GM12872 (cell line): Measurements from ENCODE around the gene INPP5A.

Experiments
- CTCF ChIP-seq: IDR thresholded peaks from 3 replicates; pipeline ENCODE4 v1.5.1; 2011; ENCODE audit warnings: low read depth, mild to moderate bottlenecking, low read length, moderate library complexity; ENCODE audit not compliant: insufficient read depth

INPP5A gene

GRCh38 chr10:132748135-132748534, 210.5 kb downstream of the INPP5A start:
- no peak for TF ChIP-seq CTCF

DNA sequence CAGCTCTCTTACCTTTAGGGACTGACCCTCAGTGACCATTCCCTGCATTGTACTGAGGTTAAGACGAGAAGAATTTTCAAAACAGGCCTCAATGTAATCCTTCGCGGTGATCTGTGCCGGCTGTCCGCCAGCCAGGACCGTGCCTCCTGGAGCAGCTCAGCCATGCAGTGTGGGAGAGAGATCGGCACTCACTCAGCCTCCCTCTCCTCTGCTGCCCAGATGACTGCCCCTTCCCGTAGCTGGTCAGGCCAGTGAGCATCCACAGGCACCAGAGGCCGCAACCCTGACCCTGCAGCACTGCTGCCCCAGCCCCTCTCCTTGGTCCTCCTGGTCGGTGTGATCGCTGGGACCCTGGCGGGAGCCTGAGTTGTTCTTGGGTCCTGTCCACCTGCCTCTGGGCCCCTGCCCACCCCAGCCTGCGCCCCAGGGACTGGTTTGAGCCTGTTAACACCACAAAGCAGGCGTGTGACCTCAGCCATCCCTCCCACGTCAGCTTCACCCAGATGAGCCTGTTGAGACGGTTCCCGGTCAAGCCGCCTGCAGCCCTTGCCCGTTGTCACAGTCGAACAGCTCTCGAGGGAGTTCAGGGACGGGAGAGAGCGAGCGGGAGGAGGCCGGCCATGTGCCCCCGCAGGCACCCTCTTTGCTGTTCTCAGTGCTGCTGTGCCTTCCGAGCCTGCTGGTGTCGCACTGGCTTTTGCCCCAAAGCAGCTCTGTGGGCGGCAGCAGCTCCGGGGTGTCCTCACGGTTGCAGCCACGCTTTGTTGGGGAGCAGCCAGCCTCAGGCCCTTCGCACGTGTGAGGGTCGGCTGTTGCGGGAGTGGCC, 211.2 kb downstream of the INPP5A start:
- TF ChIP-seq CTCF, result no peak

DNA sequence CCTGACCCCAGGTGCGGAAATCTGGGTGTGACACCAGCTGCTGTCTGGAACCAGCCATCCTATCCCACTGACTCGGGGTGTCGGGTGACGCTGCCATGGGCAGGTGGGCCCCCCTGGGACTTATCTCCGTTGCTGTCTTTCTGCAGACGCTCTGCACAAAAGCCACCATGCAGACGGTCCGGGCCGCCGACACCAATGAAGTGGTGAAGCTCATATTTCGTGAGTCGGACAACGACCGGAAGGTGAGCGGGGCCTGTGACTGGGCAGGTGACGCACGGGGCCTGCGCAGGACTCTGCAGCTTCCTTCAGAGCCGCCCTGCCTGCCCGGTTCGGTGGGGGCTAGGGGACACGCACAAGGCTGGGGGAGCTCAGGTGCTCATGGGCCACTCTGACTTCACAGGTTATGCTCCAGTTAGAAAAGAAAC, 211.8 kb downstream of the INPP5A start:
- TF ChIP-seq CTCF, result no peak

DNA sequence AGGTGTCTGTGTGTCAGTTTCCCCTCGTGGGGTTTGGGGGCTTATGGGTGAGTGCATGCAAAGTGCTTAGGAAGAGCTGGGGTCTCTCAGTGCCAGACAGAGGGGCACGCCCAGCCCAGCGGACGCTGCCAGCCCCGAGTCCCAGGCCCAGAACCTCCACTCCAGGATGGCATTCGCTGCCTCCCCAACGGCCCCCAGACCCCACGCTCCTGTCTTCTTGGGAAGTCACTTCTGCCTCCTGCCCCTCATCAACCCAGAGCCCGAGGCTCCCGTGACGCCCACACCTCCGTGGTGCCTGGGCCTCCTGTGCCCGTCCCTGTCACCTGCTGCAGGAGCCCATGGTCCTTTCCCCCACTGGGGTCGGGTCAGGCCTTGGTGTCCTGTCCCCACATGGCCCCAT, 213.3 kb downstream of the INPP5A start:
- TF ChIP-seq CTCF, result no peak

DNA sequence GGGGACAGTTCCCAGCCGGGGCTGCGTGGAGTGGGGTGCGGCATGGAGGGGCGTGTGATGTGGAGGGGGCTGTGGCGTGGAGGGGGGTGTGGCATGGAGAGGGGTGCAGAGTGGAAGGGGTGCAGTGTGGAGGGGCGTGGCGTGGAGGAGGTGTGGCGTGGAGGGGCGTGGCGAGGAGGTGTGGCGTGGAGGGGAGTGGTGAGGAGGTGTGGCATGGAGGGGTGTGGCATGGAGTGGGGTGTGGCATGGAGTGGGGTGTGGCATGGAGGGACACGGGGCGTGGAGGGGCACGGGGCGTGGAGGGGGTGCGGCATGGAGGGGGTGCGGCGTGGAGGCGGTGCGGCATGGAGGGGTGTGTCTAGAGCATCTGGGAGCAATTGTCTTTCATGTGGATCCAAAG, 214.8 kb downstream of the INPP5A start:
- TF ChIP-seq CTCF, result no peak

DNA sequence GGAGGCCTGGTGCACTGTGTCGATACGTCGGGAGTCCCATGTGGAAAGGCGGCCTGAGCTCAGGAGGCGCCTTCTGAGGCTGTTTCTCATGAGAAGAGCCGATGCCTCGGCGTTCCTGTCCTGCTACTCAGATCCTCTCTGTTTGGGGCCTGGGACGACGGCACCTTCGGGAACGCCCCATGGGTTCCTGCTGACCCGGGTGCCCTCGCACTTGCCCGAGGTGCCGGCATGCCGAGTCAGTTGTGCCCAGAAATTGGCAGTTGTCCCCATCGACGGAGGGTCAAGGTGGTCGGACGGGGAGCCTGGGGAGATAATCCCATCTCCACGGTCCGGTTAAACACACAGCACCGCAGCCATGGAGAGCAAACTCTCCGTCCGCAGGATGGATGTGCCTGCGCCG, 215.4 kb downstream of the INPP5A start:
- no peak for TF ChIP-seq CTCF

DNA sequence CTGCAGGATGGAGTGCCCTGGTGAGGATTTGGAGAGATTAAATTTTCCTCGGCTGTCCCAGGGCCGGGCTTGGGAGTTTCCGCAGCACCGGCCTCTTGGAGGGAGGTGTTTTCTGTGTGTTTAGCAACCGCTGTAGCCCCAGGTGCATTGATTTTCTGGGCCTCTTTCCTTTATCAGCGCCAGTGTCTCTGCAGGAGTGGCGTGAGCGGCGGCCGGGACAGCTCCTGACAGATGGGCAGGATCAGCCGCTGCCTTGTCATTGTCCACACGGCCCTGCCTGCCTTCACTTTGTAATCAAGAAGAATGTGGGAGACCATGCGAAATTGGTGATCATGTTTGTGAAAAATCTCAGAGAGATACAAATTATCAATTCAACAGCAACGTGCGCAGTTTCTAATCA, 216.0 kb downstream of the INPP5A start:
- no peak for TF ChIP-seq CTCF
